MCF 10A (cell line): ENCODE data around the gene FGF3. TPM values are rescaled to one million over a fixed set of nuclear protein-coding genes. Genes with fewer than 3 reads are reported as not detected.

Experiments used
- BruUV-seq: library from RNA; stranded (reverse); fragments of 400-500 nt; replicated peaks from 2 replicates; lab custom pipeline; 2021; lab: Mats Ljungman, UMichigan
- CTCF ChIA-PET: fragments of 300-600 bp; sonication (Branson Sonifier 250); formaldehyde crosslinking; extraction: SDS; loops from one replicate; lab custom pipeline; 2021; ENCODE audit warnings: antibody characterized with exemption, inconsistent platforms; lab: Yijun Ruan, JAX
- POLR2A ChIA-PET: fragments of 300-600, 350-650 bp; sonication (Branson Sonifier 250); formaldehyde crosslinking; extraction: SDS; loops from one replicate; lab custom pipeline; 2020; ENCODE audit warnings: antibody characterized with exemption, inconsistent platforms; lab: Yijun Ruan, JAX
- DNase-seq: peaks from one replicate; pipeline ENCODE4 v3.0.0-alpha.2; 2018; ENCODE audit not compliant: unreplicated experiment
- H3K27ac Mint-ChIP-seq: one replicate; pipeline ENCODE4 v1.8.0; 2022; ENCODE audit warnings: mild to moderate bottlenecking, low read depth, mixed read lengths; ENCODE audit not compliant: unreplicated experiment
- H3K27me3 Mint-ChIP-seq: one replicate; pipeline ENCODE4 v1.8.0; 2022; ENCODE audit warnings: mixed read lengths; ENCODE audit not compliant: insufficient read depth, unreplicated experiment
- H3K36me3 Mint-ChIP-seq: one replicate; pipeline ENCODE4 v1.8.0; 2022; ENCODE audit warnings: mild to moderate bottlenecking, moderate library complexity, mixed read lengths; ENCODE audit not compliant: insufficient read depth, unreplicated experiment
- H3K4me1 Mint-ChIP-seq: one replicate; pipeline ENCODE4 v1.8.0; 2022; ENCODE audit warnings: mixed read lengths; ENCODE audit not compliant: insufficient read depth, unreplicated experiment
- H3K4me3 Mint-ChIP-seq: one replicate; pipeline ENCODE4 v1.8.0; 2022; ENCODE audit warnings: mild to moderate bottlenecking, moderate library complexity, mixed read lengths; ENCODE audit not compliant: unreplicated experiment
- H3K9me3 Mint-ChIP-seq: one replicate; pipeline ENCODE4 v1.8.0; 2022; ENCODE audit warnings: mixed read lengths; ENCODE audit not compliant: unreplicated experiment
- CTCF ChIP-seq: fragments of 200-600 bp; IDR thresholded peaks from one replicate; pipeline ENCODE4 v1.8.0; 2022; ENCODE audit warnings: antibody characterized with exemption, mild to moderate bottlenecking; ENCODE audit not compliant: unreplicated experiment
- intact Hi-C: fragments of 100-400 bp; cut with micrococcal nuclease; formaldehyde crosslinking; loops from 2 replicates; pipeline ENCODE4 v1.14.1; 2022
- total RNA-seq: library from RNA; stranded (reverse); gene quantifications from 2 replicates; pipeline ENCODE4 v1.2.3, GENCODE V29; 2022

The FGF3 gene
- total RNA-seq, 1 experiment from 2014 or later: not detected

DNA sequence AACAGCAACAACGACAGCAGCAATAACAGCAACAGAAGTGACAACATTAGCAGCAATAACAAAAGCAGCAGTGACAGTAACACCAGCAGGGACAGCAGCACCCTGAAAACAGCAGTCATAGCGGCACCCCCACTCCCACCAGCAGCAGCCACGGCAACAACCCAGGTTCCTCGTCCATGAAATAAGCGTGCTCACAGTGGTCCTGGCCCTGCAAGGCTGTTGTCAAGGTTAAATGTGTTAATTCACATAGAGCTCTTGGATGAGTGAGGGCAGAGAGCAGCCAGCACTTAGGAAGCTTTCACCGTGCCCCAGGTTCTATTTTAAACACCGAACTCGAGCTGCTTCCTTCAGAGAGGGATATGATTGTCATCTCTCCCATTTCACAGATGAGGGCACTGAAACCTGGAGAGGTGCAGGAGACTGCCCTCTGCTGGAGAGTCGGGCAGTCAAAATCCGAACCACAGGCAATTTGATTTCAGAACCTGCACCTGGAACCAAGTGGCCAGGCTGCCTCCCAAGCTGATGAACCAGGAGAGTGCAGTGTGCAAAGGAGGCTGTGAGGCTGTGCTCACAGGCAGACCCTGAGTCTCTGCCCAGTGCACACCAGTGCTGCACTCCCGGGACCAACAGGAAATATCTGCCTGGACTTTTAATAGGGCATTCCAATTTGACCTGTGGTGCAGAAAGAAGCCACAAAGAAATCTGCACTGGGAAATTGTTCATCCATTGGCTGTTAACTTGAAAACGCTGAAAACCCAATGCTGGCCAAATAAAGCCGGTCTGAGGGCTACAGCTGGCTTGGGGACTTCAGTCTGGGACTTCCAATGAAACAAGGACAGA, 22.9 kb upstream of the FGF3 start:
- H3K4me1 Mint-ChIP-seq: no peaks in the 10 kb centered on the region
- no peak overlapping the region for H3K27ac Mint-ChIP-seq
- BruUV-seq: no TSS peak
- DNase-seq: peak; percentile 37
- H3K36me3 Mint-ChIP-seq: no peaks in the 10 kb centered on the region
- H3K27me3 Mint-ChIP-seq: peaks cover 12% of the 10 kb centered on the region
- intact Hi-C loops: loop anchor here (5.0 kb wide), 1 partner anchor 155 kb away; no protein-coding TSS in a partner anchor
- H3K9me3 Mint-ChIP-seq: no peaks in the 10 kb centered on the region
- TF ChIP-seq CTCF: peak; percentile 27
- H3K4me3 Mint-ChIP-seq: no peak overlapping the region
- CTCF ChIA-PET: interaction anchor here (0.6 to 1.1 kb wide), 4 partner anchors 98 to 757 kb away, joined by 3 read pairs; no protein-coding TSS in a partner anchor
- POLR2A ChIA-PET: no interaction called here

- POLR2A ChIA-PET: no interaction called here
- CTCF ChIA-PET: interaction anchor here (0.7 kb wide), 1 partner anchor 143 kb away, joined by 3 read pairs; no protein-coding TSS in a partner anchor
- no peak for DNase-seq
- intact Hi-C loops: loop anchor here (5.0 kb wide), 1 partner anchor 154 kb away; no protein-coding TSS in a partner anchor
- Mint-ChIP-seq H3K9me3 (no peaks in the 10 kb centered on the region), H3K27ac (no peak overlapping the region), H3K27me3 (peaks cover 12% of the 10 kb centered on the region), H3K36me3 (no peaks in the 10 kb centered on the region), H3K4me1 (no peaks in the 10 kb centered on the region), H3K4me3 (no peak overlapping the region)
- no peak for TF ChIP-seq CTCF
- BruUV-seq: no TSS peak
Observed at GRCh38 chr11:69841170-69841858, 22.1 kb upstream of the FGF3 start.

DNA sequence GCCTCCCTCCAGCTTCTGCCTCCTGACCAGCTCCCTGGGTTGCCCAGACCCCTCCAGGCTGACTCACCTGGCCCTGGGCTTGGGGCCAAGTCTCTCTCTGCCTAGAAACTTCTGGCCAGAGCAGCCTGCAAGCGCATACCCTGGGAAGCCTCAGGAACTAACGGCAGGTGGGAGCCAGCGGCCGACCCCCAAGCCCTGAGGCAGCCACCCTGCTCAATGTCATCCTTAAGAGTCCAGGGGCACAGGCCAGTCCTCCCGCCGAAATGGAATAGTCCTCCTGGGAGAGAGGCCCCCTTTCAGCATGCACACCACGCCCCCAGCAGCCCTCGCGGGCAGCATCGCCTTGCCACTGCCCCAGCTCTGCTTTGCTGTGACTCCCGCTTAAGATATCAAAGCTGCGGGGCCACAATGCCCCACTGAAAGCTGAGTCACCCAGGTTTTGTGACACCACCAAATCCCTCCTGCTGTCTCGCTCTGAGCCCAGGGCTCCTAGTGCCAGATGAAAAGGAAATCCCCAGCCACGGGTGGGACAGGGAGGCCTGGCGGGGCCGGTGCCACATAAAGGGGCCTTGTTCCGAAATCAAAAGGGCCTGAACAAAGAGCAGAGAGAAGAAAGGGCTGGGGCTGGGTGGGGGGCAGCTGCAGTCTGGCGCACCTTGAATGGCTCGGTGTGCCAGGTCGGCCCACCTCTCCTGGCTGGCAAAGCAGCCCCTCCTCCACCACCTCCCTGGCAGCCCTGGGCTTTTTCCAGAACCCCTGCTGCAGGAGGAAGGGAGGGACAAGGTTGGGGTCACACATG, 21.4 kb upstream of the FGF3 start:
- TF ChIP-seq CTCF: no peak
- ChIA-PET CTCF (interaction anchor here (0.7 kb wide), 1 partner anchor 40 kb away, joined by 4 read pairs; no protein-coding TSS in a partner anchor), POLR2A (no interaction called here)
- no peak overlapping the region for H3K27ac Mint-ChIP-seq
- no peaks in the 10 kb centered on the region for H3K4me1 Mint-ChIP-seq
- DNase-seq: peak; percentile 66
- no peaks in the 10 kb centered on the region for H3K36me3 Mint-ChIP-seq
- H3K4me3 Mint-ChIP-seq: no peak overlapping the region
- H3K27me3 Mint-ChIP-seq: peaks cover 12% of the 10 kb centered on the region
- no peaks in the 10 kb centered on the region for H3K9me3 Mint-ChIP-seq
- BruUV-seq: no TSS peak
- intact Hi-C loops: loop anchor here (5.0 kb wide), 1 partner anchor 153 kb away; no protein-coding TSS in a partner anchor
